Measurements from ENCODE around the gene ATP6V1C2.
A peak's percentile ranks its signal among the peaks of the same experiment; 100 is the strongest.

The ATP6V1C2 gene

GRCh38 chr2:10721396-10722251, at the start of gene ATP6V1C2:
Gene ATP6V1C2, plus strand, starts transcription at chr2:10721630. Its CDS starts 1,220 bp downstream, at chr2:10722850.
- H3K27ac ChIP-seq (ENCODE audit: extremely low read depth, low read depth, low read length) = no peak within 1 kb of the TSS; the same call in 1 of the 2 replicates
- CTCF ChIA-PET = interaction anchor here (0.7 to 1.1 kb wide), 3 partner anchors 12 to 649 kb away, joined by 3 to 4 read pairs (median 3); no protein-coding TSS in a partner anchor
- no peaks in the 10 kb centered on the region for H3K36me3 ChIP-seq (ENCODE audit: control insufficient read depth in 2 of 2, insufficient read depth in 1 of 2, low read length in 2 of 2)
- POLR2A ChIA-PET = interaction anchor here (0.7 kb wide), 1 partner anchor 15 kb away, joined by 5 read pairs; no protein-coding TSS in a partner anchor
- peak within 1 kb of the TSS; percentile 52 for H3K4me3 ChIP-seq (ENCODE audit: low read depth, low read length)
- no peaks in the 10 kb centered on the region for H3K9me3 ChIP-seq (ENCODE audit: control insufficient read depth, insufficient read depth, low read depth, low read length)
- no peak for TF ChIP-seq ZNF660 (tag by site-specific recombination; IDR thresholded peaks at IDR 0.05)
- TF ChIP-seq ZBTB48 (tag by site-specific recombination; IDR thresholded peaks at IDR 0.05) = no peak
- TF ChIP-seq ZNF707 (tag by site-specific recombination; IDR thresholded peaks at IDR 0.05) = no peak
- TF ChIP-seq ZBTB26 (tag by site-specific recombination; optimal IDR thresholded peaks at IDR 0.05) = peak; percentile 77
- 0 out of 2 replicates have a peak, but pooled peaks have one; percentile 8 for TF ChIP-seq SCRT2 (tag by site-specific recombination; IDR thresholded peaks at IDR 0.05)
- peak; percentile 62; the same call in 1 of the 2 replicates for TF ChIP-seq ZBTB11 (tag by site-specific recombination; conservative IDR thresholded peaks at IDR 0.05; ENCODE audit: low read depth)
- no peak for TF ChIP-seq ZNF280C (tag by site-specific recombination; IDR thresholded peaks at IDR 0.05)
- TF ChIP-seq ZNF510 (tag by site-specific recombination; IDR thresholded peaks at IDR 0.05; ENCODE audit: insufficient replicate concordance) = no peak
- TF ChIP-seq ZNF335 (tag by site-specific recombination; conservative IDR thresholded peaks at IDR 0.05) = peak; percentile 9
- TF ChIP-seq GLIS1 (tag by site-specific recombination; IDR thresholded peaks at IDR 0.05) = peak; percentile 30; the same call in 1 of the 2 replicates
- TF ChIP-seq ZNF184 (tag by site-specific recombination; IDR thresholded peaks at IDR 0.05) = no peak
- TF ChIP-seq HOXC10 (CRISPR knock-in tag; IDR thresholded peaks at IDR 0.05) = no peak
- peak; percentile 33; the same call in 1 of the 2 replicates for TF ChIP-seq CTCF (tag by site-specific recombination; IDR thresholded peaks at IDR 0.05)
- TF ChIP-seq ZFHX2 (tag by site-specific recombination; conservative IDR thresholded peaks at IDR 0.05) = 0 out of 2 replicates have a peak, but pooled peaks have one; percentile 1
- TF ChIP-seq ZNF488 (tag by site-specific recombination; IDR thresholded peaks at IDR 0.05) = no peak
- H3K4me1 ChIP-seq (ENCODE audit: control insufficient read depth, insufficient read depth, low read length) = no peaks in the 10 kb centered on the region

All from HEK293 (cell line).